IPS-20b (cell line): ENCODE results near the gene FBXW11.
A peak's percentile ranks its signal among the peaks of the same experiment; 100 is the strongest.

ENCODE experiments used
- H3K27ac ChIP-seq: one replicate; pipeline ENCODE4 v1.5.1; 2013; ENCODE audit warnings: low read length
- H3K27me3 ChIP-seq: 2 replicates; pipeline ENCODE4 v1.6.1; 2013; ENCODE audit warnings: mild to moderate bottlenecking, low read length, inconsistent platforms; ENCODE audit not compliant: insufficient read depth
- H3K36me3 ChIP-seq: 2 replicates; pipeline ENCODE4 v1.6.1; 2013; ENCODE audit warnings: low read depth, mild to moderate bottlenecking, inconsistent platforms, low read length, moderate library complexity; ENCODE audit not compliant: insufficient read depth
- H3K4me1 ChIP-seq: 2 replicates; pipeline ENCODE4 v1.6.1; 2013; ENCODE audit warnings: mild to moderate bottlenecking, control low read depth, inconsistent platforms, low read length, moderate library complexity; ENCODE audit not compliant: insufficient read depth
- H3K4me3 ChIP-seq: 2 replicates; pipeline ENCODE4 v1.5.1; 2013; ENCODE audit warnings: mild to moderate bottlenecking, low read length, inconsistent platforms
- H3K9ac ChIP-seq: 2 replicates; pipeline ENCODE4 v1.6.1; 2013; ENCODE audit warnings: low read depth, mild to moderate bottlenecking, inconsistent platforms, low read length, moderate library complexity
- H3K9me3 ChIP-seq: 2 replicates; pipeline ENCODE4 v1.6.1; 2013; ENCODE audit warnings: mild to moderate bottlenecking, low read depth, low read length, inconsistent platforms; ENCODE audit not compliant: insufficient read depth

Gene FBXW11

DNA sequence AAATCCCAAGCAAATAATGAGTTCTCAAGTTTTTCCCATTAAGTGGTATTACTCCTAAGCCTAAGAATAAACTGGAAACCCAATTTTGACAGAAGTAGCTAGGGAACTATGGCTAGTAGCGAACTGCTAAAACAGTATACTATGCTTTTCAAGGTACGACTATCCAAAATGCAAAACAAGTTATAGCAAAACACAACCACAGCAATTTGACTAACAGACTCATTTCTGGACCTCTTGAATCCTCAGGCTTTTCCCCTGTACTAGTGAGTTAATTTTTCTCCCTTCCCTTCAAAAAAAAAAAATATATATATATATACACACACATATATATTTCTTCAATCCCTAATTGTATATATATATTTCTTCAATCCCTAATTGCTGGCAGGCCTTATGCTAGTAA, 7.3 kb downstream of the FBXW11 start:
- Histone ChIP-seq H3K4me1 (peaks cover 56% of the 10 kb centered on the region), H3K27me3 (no peaks in the 10 kb centered on the region), H3K4me3 (no peak overlapping the region), H3K9ac (0 out of 2 replicates have a peak overlapping the region, but pooled peaks have one; percentile 10), H3K36me3 (peaks cover 16% of the 10 kb centered on the region; the same call in 1 of the 2 replicates), H3K9me3 (no peaks in the 10 kb centered on the region), H3K27ac (no peak overlapping the region)

DNA sequence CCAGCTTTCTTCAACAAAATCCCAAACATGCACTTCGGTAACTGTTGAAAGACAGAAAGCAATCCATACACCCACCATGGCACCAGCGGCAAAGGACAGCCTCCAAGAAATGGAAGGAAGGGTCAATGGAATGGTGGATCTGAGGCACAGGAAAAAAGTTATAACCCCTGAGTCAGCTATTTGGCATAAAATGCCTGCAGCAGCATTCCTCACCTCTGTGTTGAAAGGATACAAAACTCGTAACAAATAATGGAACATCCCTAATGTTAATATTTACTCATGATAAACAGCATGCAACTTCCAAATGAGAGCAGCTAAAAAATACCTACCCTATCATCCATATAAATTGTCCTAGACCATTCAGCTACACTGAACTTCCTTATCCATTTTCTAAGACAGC, 9.4 kb downstream of the FBXW11 start:
- peaks cover 32% of the 10 kb centered on the region; the same call in 1 of the 2 replicates for H3K36me3 ChIP-seq
- H3K9me3 ChIP-seq: no peaks in the 10 kb centered on the region
- no peak overlapping the region for H3K4me3 ChIP-seq
- peaks cover 47% of the 10 kb centered on the region for H3K4me1 ChIP-seq
- no peaks in the 10 kb centered on the region for H3K27me3 ChIP-seq
- peak overlapping the region; percentile 37 for H3K27ac ChIP-seq
- no peak overlapping the region for H3K9ac ChIP-seq

DNA sequence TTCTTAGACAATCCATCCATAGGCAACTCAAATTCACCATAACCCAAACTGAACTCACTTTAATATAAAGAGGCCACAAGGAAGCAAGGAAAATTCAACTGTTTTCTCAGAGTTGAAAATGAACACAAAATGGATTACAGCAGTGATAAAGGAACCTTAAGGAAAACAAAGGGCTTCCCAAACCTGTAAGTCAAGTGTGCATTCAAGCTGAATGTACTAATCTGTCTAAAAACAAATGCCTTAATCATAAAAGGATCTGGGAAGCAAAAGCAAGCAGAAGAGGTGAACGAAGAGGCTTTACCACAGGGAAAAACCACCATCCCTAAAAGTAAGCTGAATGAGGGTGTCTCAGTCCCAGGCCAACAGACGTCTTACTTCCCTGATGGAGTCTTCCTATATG, 13.6 kb downstream of the FBXW11 start:
- Histone ChIP-seq H3K36me3 (peaks cover 39% of the 10 kb centered on the region), H3K9ac (no peak overlapping the region), H3K9me3 (no peaks in the 10 kb centered on the region), H3K4me3 (no peak overlapping the region), H3K27ac (no peak overlapping the region), H3K27me3 (no peaks in the 10 kb centered on the region), H3K4me1 (peaks cover 15% of the 10 kb centered on the region)

DNA sequence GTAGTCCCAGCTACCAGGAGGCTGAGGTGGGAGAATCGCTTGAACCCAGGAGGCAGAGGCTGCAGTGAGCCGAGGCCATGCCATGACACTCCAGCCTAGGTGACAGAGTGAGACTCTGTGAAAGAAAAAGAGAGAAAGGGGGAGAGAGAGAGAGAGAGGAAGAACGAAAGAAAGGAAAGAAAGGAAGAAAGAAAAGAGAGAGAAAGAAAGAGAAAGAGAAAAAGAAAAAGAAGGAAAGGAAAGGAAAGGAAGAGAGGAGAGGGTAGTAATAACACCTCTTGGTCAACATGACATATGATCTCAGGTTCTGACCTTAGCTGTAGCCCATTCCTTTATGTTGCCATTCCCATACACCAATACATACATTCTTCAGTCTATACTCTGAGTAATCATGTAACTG, 14.1 kb downstream of the FBXW11 start:
- no peak overlapping the region for H3K4me3 ChIP-seq
- peaks cover 11% of the 10 kb centered on the region for H3K4me1 ChIP-seq
- H3K9ac ChIP-seq: no peak overlapping the region
- H3K27ac ChIP-seq: no peak overlapping the region
- no peaks in the 10 kb centered on the region for H3K9me3 ChIP-seq
- H3K36me3 ChIP-seq: peaks cover 39% of the 10 kb centered on the region
- no peaks in the 10 kb centered on the region for H3K27me3 ChIP-seq

DNA sequence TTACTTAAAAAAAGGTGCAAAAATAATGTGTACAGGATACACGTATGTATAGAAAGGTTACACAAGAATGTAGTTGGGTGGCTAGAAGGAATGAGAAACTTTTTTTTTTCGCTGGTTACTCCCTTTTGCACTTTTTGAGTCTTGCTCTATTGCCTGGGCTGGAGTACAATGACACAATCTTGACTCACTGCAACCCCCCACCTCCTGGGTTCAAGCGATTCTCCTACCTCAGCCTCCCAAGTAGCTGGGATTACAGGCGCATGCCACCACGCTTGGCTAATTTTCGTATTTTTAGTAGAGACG, 15.8 kb downstream of the FBXW11 start:
- H3K36me3 ChIP-seq: peaks cover 27% of the 10 kb centered on the region
- H3K27ac ChIP-seq: no peak overlapping the region

DNA sequence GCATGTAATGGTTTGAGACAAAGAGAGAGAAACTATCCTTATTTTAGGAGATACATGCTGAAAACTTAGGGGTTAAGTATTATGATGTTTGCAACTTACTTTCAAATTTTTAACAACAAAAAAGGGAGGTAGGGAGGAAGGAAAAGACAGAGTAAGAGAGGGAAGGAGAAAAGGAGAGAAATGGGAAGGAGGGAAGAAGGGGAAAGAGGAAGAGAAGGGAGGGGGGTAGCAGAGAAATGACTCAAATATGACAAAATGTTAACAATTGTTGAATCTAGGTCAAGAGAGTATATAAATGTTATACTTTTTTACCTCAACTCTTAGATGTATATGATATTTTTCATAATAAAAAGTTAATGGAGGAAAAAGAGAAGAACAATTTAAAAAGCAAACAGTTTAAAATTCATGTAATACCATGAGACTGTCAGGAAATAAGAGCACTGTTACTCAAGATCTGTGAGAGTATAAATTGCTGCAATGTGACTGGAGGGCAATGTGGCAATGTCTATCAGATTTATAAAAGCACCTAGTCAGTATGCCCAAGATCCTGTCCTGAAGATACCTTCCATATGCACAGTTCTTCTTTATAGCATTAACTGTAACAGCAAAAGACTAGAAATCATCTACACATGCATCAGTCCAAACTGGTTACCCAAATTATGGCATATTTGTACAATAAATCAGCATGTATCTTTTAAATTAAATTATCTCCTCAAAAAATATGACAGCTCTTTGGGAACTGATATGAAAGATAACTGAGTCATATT, 16.3 kb downstream of the FBXW11 start:
- no peak overlapping the region for H3K27ac ChIP-seq
- no peak overlapping the region for H3K9ac ChIP-seq
- no peak overlapping the region for H3K4me3 ChIP-seq
- H3K9me3 ChIP-seq: no peaks in the 10 kb centered on the region
- H3K4me1 ChIP-seq: peaks cover 6% of the 10 kb centered on the region; the same call in 1 of the 2 replicates
- no peaks in the 10 kb centered on the region for H3K27me3 ChIP-seq
- peaks cover 26% of the 10 kb centered on the region for H3K36me3 ChIP-seq

More for the DNA sequence above, 15.8 kb downstream of the FBXW11 start:
- Histone ChIP-seq H3K27me3 (no peaks in the 10 kb centered on the region), H3K4me1 (peaks cover 6% of the 10 kb centered on the region; the same call in 1 of the 2 replicates), H3K9me3 (no peaks in the 10 kb centered on the region), H3K4me3 (no peak overlapping the region), H3K9ac (no peak overlapping the region)

DNA sequence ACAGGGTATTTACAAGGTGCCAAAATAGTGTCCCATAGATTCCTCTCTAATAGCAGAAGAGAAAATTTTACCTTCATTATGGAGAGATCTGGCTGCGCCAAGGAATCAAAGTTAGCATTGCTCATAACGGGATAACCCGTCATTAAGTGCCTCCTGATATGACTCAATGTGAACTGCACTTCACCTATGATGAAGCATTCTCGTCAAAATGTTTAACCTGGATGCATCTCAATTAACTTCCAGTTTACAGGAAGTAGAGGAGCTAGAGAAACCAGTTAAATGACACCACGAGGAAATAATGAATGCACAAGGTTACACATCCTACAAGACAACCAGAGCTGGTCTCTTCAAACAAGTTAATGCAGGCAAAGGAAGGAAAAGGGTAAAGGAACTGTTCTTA, 17.2 kb downstream of the FBXW11 start:
- Histone ChIP-seq H3K4me3 (no peak overlapping the region), H3K36me3 (peaks cover 25% of the 10 kb centered on the region), H3K4me1 (peaks cover 10% of the 10 kb centered on the region; the same call in 1 of the 2 replicates), H3K27ac (no peak overlapping the region), H3K27me3 (no peaks in the 10 kb centered on the region), H3K9ac (no peak overlapping the region), H3K9me3 (no peaks in the 10 kb centered on the region)

DNA sequence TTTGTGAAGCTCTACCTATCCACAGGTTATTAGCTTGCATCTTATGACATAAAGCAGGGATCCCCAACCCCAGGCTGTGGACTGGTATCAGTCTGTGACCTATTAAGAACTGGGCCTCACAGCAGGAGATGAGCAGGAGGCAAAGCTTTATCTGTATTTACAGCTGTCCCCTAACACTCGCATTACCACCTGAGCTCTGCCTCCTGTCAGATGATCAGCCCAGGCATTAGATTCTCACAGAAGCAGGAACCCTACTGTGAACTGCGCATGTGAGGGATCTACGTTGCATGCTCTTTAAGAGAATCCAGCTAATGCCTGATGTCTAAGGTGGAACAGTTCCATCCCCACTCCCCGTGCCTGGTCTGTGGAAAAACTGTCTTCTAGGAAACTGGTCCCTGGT, 19.7 kb downstream of the FBXW11 start:
- Histone ChIP-seq H3K9ac (no peak overlapping the region), H3K27ac (no peak overlapping the region)

DNA sequence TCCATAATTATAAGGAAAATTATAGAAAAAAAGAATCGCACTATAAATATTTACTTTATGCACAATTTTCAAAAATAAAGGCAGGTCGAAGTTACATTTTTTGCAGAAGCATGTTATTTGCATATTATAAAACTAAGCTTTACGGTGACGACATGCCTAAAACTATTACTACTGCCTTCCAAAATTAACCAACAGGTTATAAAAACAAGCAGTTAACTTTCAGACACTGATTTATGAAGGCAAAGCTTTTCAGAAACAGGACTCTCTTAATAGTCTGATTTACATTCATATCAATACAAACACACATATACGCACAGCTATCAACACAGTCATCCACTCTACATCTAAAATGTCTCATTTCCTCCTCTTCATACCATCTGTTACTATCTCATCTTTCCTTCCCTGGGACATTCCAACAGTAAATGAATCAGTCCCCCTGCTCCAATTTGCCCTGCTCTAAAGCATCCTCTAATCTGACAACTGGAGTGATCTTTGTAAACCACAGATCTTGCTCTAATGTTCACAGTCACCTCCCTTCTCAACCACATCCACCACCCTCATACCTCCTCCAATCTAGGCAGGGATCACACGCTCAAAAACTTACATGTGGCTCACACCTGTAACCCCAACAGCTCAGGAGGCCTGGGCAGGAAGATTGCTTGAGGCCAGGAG, 21.6 kb downstream of the FBXW11 start:
- no peaks in the 10 kb centered on the region for H3K36me3 ChIP-seq
- peaks cover 4% of the 10 kb centered on the region; the same call in 1 of the 2 replicates for H3K9me3 ChIP-seq
- H3K4me3 ChIP-seq: no peak overlapping the region
- H3K27ac ChIP-seq: no peak overlapping the region
- H3K27me3 ChIP-seq: no peaks in the 10 kb centered on the region
- H3K4me1 ChIP-seq: peaks cover 40% of the 10 kb centered on the region
- H3K9ac ChIP-seq: no peak overlapping the region

More for the DNA sequence above, 19.7 kb downstream of the FBXW11 start:
- Histone ChIP-seq H3K4me1 (peaks cover 27% of the 10 kb centered on the region), H3K4me3 (no peak overlapping the region; the same call in 1 of the 2 replicates), H3K27me3 (no peaks in the 10 kb centered on the region), H3K9me3 (no peaks in the 10 kb centered on the region), H3K36me3 (peaks cover 7% of the 10 kb centered on the region; the same call in 1 of the 2 replicates)

DNA sequence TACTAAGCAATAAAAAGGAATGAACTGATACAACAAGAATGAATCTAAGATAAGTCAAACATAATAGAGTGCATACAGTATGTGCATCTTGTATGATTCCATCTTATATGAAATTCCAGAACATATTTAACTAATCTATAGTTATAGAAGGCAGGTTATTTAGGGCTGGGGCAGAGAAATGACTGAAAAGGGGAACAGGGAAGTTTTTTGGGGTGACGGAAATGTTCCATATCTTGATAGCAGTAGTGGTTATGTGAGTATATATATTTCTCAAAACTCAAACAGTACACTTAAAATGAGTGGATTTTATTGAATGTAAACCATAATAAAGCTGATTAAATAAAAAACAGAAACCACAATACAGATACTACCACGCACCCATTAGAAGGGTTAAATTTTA, 24.6 kb downstream of the FBXW11 start:
- peak overlapping the region; percentile 20 for H3K27ac ChIP-seq
- no peaks in the 10 kb centered on the region for H3K27me3 ChIP-seq
- peaks cover 45% of the 10 kb centered on the region for H3K4me1 ChIP-seq
- peak overlapping the region; percentile 54; the same call in 1 of the 2 replicates for H3K4me3 ChIP-seq
- no peaks in the 10 kb centered on the region for H3K36me3 ChIP-seq
- peaks cover 11% of the 10 kb centered on the region for H3K9me3 ChIP-seq
- peak overlapping the region; percentile 28; the same call in 1 of the 2 replicates for H3K9ac ChIP-seq

DNA sequence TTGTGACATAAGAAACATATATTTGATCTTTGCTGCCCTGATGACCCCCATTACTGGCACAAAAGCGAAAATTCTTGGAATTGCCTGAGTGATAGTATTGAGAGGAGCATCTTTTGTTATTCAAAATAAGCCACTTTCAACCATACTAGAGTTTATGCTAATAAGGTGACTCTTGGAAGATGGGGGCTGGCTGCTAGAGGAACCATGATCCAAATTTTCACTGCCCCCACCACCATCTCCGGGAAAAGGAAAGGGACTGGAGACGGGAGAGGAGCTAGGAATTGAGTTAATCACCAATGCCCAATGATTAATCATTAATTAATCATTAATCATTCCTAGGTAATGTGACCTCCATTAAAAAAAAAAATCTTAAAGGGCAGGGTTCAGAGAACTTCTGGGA, 25.6 kb downstream of the FBXW11 start:
- Histone ChIP-seq H3K4me1 (peaks cover 51% of the 10 kb centered on the region), H3K36me3 (no peaks in the 10 kb centered on the region), H3K27ac (peak overlapping the region; percentile 20)

DNA sequence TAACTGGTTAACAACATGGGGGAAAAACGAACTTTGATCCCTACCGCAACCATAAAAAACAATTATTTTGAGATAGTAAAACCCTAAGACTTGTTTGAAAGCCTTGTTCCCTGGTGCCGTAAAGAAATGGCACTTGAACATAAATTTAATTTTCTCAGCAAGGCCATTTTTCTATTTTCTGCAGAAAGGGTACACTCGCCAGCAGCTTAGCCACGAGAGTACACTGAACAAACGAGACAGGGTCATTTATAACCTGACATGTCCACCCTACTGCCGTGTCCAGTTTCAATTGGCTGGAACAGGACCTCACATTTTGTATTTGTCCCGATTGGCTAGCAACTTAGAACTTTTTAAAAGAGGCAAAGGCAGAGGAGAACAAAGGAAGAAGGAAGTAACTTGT, 26.8 kb downstream of the FBXW11 start:
- Histone ChIP-seq H3K27me3 (no peaks in the 10 kb centered on the region), H3K4me1 (peaks cover 55% of the 10 kb centered on the region), H3K27ac (no peak overlapping the region), H3K4me3 (no peak overlapping the region), H3K9me3 (peaks cover 11% of the 10 kb centered on the region), H3K36me3 (no peaks in the 10 kb centered on the region), H3K9ac (no peak overlapping the region)

More for the DNA sequence above, 25.6 kb downstream of the FBXW11 start:
- peaks cover 11% of the 10 kb centered on the region for H3K9me3 ChIP-seq
- peak overlapping the region; percentile 54 for H3K4me3 ChIP-seq
- H3K9ac ChIP-seq: peak overlapping the region; percentile 28
- no peaks in the 10 kb centered on the region for H3K27me3 ChIP-seq
